HL-60/S4 treated with retinoic acid at 250 ng/mL for 4 days and 3 days (cell line): ENCODE results near the gene SPATA6L.

Source experiments
- in situ Hi-C: fragments of 300-500 bp; cut with MboI; formaldehyde crosslinking; loops from 2 replicates; pipeline ENCODE4 v1.7.0; 2022; ENCODE audit warnings: low sequenced_read_pairs

The SPATA6L gene

GRCh38 chr9:4558371-4558998, 107.8 kb downstream of the SPATA6L start:
- in situ Hi-C loops, result no loop called here

- in situ Hi-C loops, result no loop called here
Measured at GRCh38 chr9:4555236-4555635, 111.0 kb downstream of the SPATA6L start.

GRCh38 chr9:4553951-4554381, 112.3 kb downstream of the SPATA6L start:
- in situ Hi-C loops, result no loop called here

GRCh38 chr9:4550777-4551484, 115.3 kb downstream of the SPATA6L start:
- in situ Hi-C loops, result no loop called here

DNA sequence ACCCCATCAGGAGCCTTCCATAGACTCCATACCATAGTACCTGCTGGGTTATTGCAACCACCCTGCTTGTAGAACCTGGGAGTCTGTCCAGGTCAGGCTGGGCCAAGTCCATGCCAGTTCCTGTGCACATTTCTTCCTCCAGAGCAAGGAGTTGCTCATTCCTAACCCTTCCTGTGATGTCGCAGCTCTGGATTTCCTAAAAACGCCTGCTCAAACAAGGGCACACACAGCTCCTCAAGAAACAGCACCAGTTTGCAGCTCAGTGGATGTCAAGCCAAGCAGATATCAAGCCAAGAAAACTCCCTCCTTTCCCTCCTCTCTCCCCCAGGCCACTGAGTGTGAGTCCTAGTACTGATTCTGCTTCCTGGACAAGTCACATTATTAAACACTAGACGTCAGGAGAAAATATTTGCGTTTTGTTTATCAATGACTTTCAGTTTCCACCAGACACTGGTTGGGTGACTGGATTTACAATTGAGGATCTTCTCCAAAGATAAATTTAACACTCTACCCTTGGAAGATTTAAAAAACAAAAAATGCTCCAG, 116.5 kb downstream of the SPATA6L start:
- in situ Hi-C loops, result no loop called here

DNA sequence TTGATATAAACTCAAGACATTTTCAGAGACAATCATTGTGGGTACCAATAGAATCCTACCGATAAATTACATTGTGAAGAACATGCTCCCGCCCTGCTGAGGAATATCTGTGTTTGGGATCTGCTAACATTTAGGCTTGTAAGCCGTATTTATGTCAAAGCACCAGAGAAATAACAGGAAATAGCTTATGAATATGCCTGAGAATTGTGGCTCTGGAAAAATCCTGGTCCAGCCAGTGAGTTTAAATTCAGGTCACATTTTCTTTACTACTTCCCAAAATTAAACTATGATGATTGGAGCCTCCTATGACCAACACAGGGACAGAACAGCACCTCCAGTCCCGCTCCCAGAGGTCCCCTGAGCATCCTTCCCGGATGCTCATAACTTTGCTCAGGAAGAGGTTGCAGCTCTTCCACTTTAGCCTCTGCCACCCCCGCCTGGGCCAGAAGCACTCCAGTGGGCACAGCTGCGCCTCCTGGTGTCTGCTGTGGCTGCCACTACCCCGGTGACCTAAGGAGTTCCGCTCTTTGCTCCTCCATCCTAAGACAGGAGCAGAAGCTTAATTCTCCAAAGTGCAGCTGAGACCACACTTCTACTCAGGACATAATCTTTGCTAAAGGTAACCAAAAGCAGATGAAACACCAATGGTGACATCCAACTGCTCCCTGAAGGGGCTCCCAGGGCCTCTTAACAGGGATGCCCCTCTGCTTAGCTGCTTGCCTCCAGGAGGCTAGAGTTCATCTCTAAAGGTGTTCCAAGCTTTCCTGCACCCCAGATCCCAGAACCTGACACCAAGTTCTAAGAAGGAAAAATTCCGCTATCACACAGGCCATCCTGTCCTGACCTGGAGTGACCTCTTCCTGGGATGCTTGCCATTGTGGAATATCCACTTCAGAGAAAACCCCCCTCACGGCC, 117.2 kb downstream of the SPATA6L start:
- in situ Hi-C loops, result no loop called here
